ENCODE measurements around the gene LONP2. TPM values are rescaled to one million over a fixed set of nuclear protein-coding genes. Genes with fewer than 3 reads are reported as not detected.

The LONP2 gene
- total and polyA plus RNA-seq, 2 of the 13 experiments (the other 11 are each of a cell fraction or from before 2014, with no cell fraction given), result 39.2 to 63.3 TPM

DNA sequence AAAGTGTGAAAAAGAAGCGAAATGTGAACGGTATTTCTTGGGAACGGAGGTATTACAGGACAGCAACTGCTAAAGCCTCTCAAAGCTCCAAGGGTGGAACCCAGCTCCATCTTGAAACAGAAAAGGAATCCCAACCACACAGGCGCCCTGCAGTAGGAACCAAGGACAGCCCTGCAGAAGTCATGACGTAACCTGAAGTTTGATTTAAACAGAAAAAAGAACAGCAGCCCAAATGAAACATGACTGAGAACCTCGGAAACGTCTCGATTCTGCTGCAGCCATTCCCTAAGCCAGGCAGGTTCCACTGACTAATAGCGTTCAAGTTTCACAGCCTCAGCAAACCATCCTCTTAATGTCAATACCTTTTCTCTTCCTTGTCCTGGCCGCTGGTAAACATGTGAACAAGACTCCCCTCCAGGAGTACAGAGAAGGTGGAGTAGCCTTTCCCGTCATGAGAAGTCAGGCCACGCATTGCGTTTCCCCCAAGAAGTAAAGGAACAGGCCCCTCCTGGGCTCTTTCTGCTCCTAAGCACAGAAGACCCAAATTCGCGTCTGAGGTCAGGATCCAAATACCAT is 121.0 kb downstream of the LONP2 start:
- peak; percentile 13 for ATAC-seq
- Histone ChIP-seq H2AFZ (ENCODE audit: low read length) (no peak overlapping the region), H3K79me2 (ENCODE audit: insufficient read depth, low read length) (peaks cover 96% of the 10 kb centered on the region), H3K4me2 (ENCODE audit: low read depth, low read length) (peak overlapping the region; percentile 99), H3K27me3 (ENCODE audit: control insufficient read depth in 1 of 2, insufficient read depth in 2 of 2, low read length in 2 of 2) (no peaks in the 10 kb centered on the region; a peak in 1 of 5 replicates), H3K9ac (ENCODE audit: insufficient read depth, low read depth, low read length) (peak overlapping the region; percentile 71), H3K27ac (ENCODE audit: extremely low read length, insufficient read depth, low read length) (peak overlapping the region; percentile 81), H3K4me3 (replicated peaks in 1 of 3; ENCODE audit: insufficient read depth in 1 of 3, low read depth in 2 of 3, low read length in 3 of 3) (peak overlapping the region; percentile 72 to 87 (median 75)), H3K4me1 (ENCODE audit: insufficient read depth, low read length) (peaks cover 41% of the 10 kb centered on the region), H3K9me3 (ENCODE audit: low read length) (no peaks in the 10 kb centered on the region), H4K20me1 (ENCODE audit: insufficient read depth, low read length) (peaks cover 26% of the 10 kb centered on the region), H3K36me3 (replicated peaks in 1 of 2; ENCODE audit: control insufficient read depth in 1 of 2, insufficient read depth in 2 of 2, low read length in 2 of 2) (peaks cover 5 to 13% of the 10 kb centered on the region in 2 experiments; a peak in 3 of 5 replicates)
- 29% methylated on average over 15 of the region's 15 CpGs for WGBS (ENCODE audit: low lambda C conversion rate)
- FAIRE-seq, result no peak
- in situ Hi-C loops (cut with HindIII; ENCODE audit: extremely low pct_ligation_motif_present, low pct_unique_long_range_greater_than_20kb) (no loop called here), intact Hi-C loops (cut with micrococcal nuclease; ENCODE audit: unreplicated experiment) (loop anchor here (1.0 to 5.0 kb wide), 2 partner anchors 161 to 257 kb away; no protein-coding TSS in a partner anchor)
- DNase-seq (ENCODE audit: low spot score), result no peak
- no TSS peak for BruUV-seq (replicated peaks)
- POLR2A ChIA-PET, result interaction anchor here (0.9 to 4.0 kb wide), 17 partner anchors 8 to 1481 kb away, joined by 3 to 80 read pairs (median 5); partner anchors contain the start of genes GPT2 and SIAH1
- CTCF ChIA-PET (ENCODE audit: low intra/inter-chr PET ratio, low total read pairs), result no interaction called here
- TF ChIP-seq KDM5A (IDR thresholded peaks at IDR 0.05; ENCODE audit: borderline replicate concordance, low read length) (no peak), PAX8 (CRISPR knock-in tag; IDR thresholded peaks at IDR 0.05; ENCODE audit: borderline replicate concordance) (no peak), ZNF724P (CRISPR knock-in tag; IDR thresholded peaks at IDR 0.05; ENCODE audit: borderline replicate concordance) (0 out of 2 replicates have a peak, but pooled peaks have one; percentile 41), ZNF781 (CRISPR knock-in tag; IDR thresholded peaks at IDR 0.05; ENCODE audit: borderline replicate concordance, not compliant biosample characterization) (no peak), FOXA1 (IDR thresholded peaks at IDR 0.05) (no peak), FOXA1 (CRISPR knock-in tag; IDR thresholded peaks at IDR 0.05) (peak; percentile 43; the same call in 1 of the 2 replicates), KLF9 (CRISPR knock-in tag; IDR thresholded peaks at IDR 0.05; ENCODE audit: low read depth) (no peak), KDM3A (CRISPR knock-in tag; IDR thresholded peaks at IDR 0.05; ENCODE audit: low read depth) (no peak), ISL2 (CRISPR knock-in tag; IDR thresholded peaks at IDR 0.05) (no peak), ARHGAP35 (CRISPR knock-in tag; IDR thresholded peaks at IDR 0.05; ENCODE audit: borderline replicate concordance) (no peak), TCF12 (IDR thresholded peaks at IDR 0.05) (no peak), TCF12 (CRISPR knock-in tag; IDR thresholded peaks at IDR 0.05) (no peak), ZNF737 (CRISPR knock-in tag; IDR thresholded peaks at IDR 0.05; ENCODE audit: borderline replicate concordance) (peak; percentile 59), ZSCAN22 (CRISPR knock-in tag; IDR thresholded peaks at IDR 0.05) (no peak), SOX5 (CRISPR knock-in tag; IDR thresholded peaks at IDR 0.05; ENCODE audit: borderline replicate concordance) (no peak), STAT5B (CRISPR knock-in tag; IDR thresholded peaks at IDR 0.05) (no peak), ZNF101 (CRISPR knock-in tag; IDR thresholded peaks at IDR 0.05; ENCODE audit: borderline replicate concordance, low read depth) (no peak)
- TF ChIP-seq, protein P1, sequence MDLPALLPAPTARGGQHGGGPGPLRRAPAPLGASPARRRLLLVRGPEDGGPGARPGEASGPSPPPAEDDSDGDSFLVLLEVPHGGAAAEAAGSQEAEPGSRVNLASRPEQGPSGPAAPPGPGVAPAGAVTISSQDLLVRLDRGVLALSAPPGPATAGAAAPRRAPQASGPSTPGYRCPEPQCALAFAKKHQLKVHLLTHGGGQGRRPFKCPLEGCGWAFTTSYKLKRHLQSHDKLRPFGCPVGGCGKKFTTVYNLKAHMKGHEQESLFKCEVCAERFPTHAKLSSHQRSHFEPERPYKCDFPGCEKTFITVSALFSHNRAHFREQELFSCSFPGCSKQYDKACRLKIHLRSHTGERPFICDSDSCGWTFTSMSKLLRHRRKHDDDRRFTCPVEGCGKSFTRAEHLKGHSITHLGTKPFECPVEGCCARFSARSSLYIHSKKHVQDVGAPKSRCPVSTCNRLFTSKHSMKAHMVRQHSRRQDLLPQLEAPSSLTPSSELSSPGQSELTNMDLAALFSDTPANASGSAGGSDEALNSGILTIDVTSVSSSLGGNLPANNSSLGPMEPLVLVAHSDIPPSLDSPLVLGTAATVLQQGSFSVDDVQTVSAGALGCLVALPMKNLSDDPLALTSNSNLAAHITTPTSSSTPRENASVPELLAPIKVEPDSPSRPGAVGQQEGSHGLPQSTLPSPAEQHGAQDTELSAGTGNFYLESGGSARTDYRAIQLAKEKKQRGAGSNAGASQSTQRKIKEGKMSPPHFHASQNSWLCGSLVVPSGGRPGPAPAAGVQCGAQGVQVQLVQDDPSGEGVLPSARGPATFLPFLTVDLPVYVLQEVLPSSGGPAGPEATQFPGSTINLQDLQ (CRISPR knock-in tag; IDR thresholded peaks at IDR 0.05), result no peak
- TF ChIP-seq, protein P2, sequence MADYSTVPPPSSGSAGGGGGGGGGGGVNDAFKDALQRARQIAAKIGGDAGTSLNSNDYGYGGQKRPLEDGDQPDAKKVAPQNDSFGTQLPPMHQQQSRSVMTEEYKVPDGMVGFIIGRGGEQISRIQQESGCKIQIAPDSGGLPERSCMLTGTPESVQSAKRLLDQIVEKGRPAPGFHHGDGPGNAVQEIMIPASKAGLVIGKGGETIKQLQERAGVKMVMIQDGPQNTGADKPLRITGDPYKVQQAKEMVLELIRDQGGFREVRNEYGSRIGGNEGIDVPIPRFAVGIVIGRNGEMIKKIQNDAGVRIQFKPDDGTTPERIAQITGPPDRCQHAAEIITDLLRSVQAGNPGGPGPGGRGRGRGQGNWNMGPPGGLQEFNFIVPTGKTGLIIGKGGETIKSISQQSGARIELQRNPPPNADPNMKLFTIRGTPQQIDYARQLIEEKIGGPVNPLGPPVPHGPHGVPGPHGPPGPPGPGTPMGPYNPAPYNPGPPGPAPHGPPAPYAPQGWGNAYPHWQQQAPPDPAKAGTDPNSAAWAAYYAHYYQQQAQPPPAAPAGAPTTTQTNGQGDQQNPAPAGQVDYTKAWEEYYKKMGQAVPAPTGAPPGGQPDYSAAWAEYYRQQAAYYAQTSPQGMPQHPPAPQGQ (CRISPR knock-in tag; IDR thresholded peaks at IDR 0.05; ENCODE audit: borderline replicate concordance), result no peak
- TF ChIP-seq, protein P3, sequence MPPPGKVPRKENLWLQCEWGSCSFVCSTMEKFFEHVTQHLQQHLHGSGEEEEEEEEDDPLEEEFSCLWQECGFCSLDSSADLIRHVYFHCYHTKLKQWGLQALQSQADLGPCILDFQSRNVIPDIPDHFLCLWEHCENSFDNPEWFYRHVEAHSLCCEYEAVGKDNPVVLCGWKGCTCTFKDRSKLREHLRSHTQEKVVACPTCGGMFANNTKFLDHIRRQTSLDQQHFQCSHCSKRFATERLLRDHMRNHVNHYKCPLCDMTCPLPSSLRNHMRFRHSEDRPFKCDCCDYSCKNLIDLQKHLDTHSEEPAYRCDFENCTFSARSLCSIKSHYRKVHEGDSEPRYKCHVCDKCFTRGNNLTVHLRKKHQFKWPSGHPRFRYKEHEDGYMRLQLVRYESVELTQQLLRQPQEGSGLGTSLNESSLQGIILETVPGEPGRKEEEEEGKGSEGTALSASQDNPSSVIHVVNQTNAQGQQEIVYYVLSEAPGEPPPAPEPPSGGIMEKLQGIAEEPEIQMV (CRISPR knock-in tag; IDR thresholded peaks at IDR 0.05; ENCODE audit: low read depth), result no peak
